Measurements from ENCODE around the gene MRPL49. TPM values are rescaled to one million over a fixed set of nuclear protein-coding genes. Genes with fewer than 3 reads are reported as not detected.

Gene MRPL49
- polyA plus RNA-seq, 1 experiment = 68.5 TPM

DNA sequence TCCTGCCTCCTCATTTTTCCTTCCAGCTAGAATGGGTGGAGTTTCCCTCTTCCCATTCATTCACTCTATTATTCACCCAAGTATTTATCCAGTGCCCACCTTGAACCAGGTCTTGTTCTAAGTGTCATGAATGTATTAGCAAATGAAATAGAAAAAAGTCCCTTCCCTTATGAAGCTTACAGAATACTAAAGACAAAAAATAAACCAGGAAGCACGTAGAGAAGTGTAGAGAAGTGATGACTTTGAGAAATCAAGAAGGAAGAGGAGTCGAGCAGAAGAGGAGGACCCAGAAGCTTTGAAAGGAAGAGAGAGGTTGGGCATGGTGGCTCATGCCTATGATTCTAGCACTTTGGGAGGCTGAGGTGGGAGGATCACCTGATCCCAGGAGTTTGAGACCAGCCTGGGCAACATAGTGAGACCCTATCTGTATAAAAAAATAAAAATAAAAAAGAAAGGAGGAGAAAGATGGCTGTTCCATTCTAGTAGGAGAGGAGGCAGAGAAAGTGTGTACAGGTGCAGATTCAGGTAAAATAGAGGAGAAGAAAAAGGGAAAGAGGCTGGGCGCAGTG is 29.3 kb downstream of the MRPL49 start:
- Histone ChIP-seq H3K36me3 (ENCODE audit: control insufficient read depth, insufficient read depth, low read length) (no peaks in the 10 kb centered on the region), H3K27me3 (ENCODE audit: control insufficient read depth, insufficient read depth, low read length) (peaks cover 1% of the 10 kb centered on the region; the same call in 1 of the 2 replicates), H3K4me3 (ENCODE audit: low read depth, low read length) (no peak overlapping the region)
- POLR2A ChIA-PET = no interaction called here
- TF ChIP-seq, protein P1, sequence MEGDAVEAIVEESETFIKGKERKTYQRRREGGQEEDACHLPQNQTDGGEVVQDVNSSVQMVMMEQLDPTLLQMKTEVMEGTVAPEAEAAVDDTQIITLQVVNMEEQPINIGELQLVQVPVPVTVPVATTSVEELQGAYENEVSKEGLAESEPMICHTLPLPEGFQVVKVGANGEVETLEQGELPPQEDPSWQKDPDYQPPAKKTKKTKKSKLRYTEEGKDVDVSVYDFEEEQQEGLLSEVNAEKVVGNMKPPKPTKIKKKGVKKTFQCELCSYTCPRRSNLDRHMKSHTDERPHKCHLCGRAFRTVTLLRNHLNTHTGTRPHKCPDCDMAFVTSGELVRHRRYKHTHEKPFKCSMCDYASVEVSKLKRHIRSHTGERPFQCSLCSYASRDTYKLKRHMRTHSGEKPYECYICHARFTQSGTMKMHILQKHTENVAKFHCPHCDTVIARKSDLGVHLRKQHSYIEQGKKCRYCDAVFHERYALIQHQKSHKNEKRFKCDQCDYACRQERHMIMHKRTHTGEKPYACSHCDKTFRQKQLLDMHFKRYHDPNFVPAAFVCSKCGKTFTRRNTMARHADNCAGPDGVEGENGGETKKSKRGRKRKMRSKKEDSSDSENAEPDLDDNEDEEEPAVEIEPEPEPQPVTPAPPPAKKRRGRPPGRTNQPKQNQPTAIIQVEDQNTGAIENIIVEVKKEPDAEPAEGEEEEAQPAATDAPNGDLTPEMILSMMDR (IDR thresholded peaks at IDR 0.05; ENCODE audit: insufficient read depth, low read depth, low read length) = no peak
- CTCF ChIA-PET = no interaction called here
- DNase-seq (ENCODE audit: low read depth) = no peak

DNA sequence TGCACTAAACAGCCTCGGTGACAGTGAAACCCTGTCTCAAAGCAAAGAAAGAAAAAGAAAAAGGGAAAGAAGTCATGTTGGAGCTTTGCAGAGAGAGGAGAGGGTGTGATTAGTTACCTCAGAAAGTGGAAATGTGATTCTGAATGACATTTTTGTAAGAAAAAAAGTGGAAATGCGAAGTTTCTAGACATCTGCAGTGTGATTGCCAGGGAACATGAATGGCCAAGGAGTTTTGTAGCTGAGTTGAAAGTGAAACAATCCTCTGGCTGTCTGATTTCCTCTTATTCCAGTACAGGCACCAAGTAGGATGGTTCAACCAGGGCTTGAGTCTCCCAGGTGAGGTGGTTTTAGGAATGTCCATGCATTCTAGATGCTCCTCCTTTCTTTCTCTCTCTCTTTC is 30.0 kb downstream of the MRPL49 start:
- Histone ChIP-seq H3K4me3 (ENCODE audit: low read depth, low read length) (no peak overlapping the region), H3K36me3 (ENCODE audit: control insufficient read depth, insufficient read depth, low read length) (no peaks in the 10 kb centered on the region), H3K27me3 (ENCODE audit: control insufficient read depth, insufficient read depth, low read length) (no peaks in the 10 kb centered on the region)
- CTCF ChIA-PET = no interaction called here
- POLR2A ChIA-PET = no interaction called here
- TF ChIP-seq, protein P1 (IDR thresholded peaks at IDR 0.05; ENCODE audit: insufficient read depth, low read depth, low read length) = no peak
- DNase-seq (ENCODE audit: low read depth) = no peak

DNA sequence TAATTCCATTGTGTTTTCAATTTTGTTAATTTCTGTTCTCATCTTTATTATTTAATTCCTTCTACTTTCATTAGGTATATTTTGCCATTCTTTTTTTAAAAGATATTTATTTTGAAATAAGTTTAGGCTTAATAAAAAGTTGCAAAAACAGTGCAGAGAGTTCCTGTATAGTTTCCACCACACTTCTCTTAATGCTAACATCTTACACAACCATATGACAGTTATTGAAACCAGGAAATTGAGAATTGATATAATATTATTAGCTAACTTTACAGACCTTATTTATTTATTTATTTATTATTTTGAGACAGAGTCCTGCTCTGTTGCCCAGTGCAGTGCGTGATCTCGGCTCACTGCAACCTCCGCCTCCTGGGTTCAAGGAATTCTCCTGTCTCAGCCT is 34.1 kb downstream of the MRPL49 start:
- CTCF ChIA-PET = interaction anchor here (1.0 kb wide), 1 partner anchor 58 kb away, joined by 3 read pairs; no protein-coding TSS in a partner anchor
- Histone ChIP-seq H3K4me3 (ENCODE audit: low read depth, low read length) (no peak overlapping the region), H3K36me3 (ENCODE audit: control insufficient read depth, insufficient read depth, low read length) (no peaks in the 10 kb centered on the region), H3K27me3 (ENCODE audit: control insufficient read depth, insufficient read depth, low read length) (peaks cover 4% of the 10 kb centered on the region; the same call in 1 of the 2 replicates)
- POLR2A ChIA-PET = no interaction called here
- TF ChIP-seq, protein P1 (IDR thresholded peaks at IDR 0.05; ENCODE audit: insufficient read depth, low read depth, low read length) = no peak
- no peak for DNase-seq (ENCODE audit: low read depth)

- no peak overlapping the region for H3K4me3 ChIP-seq (ENCODE audit: low read depth, low read length)
- no peak for DNase-seq (ENCODE audit: low read depth)
- POLR2A ChIA-PET = no interaction called here
- TF ChIP-seq, protein P1 (IDR thresholded peaks at IDR 0.05; ENCODE audit: insufficient read depth, low read depth, low read length) = no peak
- no peaks in the 10 kb centered on the region for H3K36me3 ChIP-seq (ENCODE audit: control insufficient read depth, insufficient read depth, low read length)
- peaks cover 4% of the 10 kb centered on the region; the same call in 1 of the 2 replicates for H3K27me3 ChIP-seq (ENCODE audit: control insufficient read depth, insufficient read depth, low read length)
- CTCF ChIA-PET = interaction anchor here (0.7 to 1.0 kb wide), 2 partner anchors 46 to 59 kb away, joined by 3 read pairs; partner anchors contain the start of gene TM7SF2
Measured at GRCh38 chr11:65156926-65157325, 34.8 kb downstream of the MRPL49 start.

DNA sequence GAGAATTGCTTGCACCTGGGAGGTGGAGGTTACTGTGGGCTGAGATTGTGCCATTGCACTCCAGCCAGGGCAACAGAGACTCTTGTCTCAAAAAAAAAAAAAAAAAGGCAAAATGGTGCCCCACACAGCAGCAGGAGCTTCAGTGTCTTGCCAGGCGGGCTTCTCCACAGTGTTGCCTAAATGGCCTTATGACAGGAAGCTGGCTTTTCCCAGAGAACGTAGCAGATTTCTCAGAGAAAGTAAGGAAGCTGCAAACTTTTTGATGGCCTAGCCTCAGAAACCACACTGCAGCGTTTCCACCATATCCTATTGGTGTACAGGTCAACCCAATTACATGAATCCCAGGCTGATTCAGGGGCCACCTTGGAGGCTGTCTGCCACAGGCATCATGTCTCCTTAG is 35.2 kb downstream of the MRPL49 start:
- CTCF ChIA-PET = interaction anchor here (0.7 to 1.0 kb wide), 2 partner anchors 46 to 59 kb away, joined by 3 read pairs; partner anchors contain the start of gene TM7SF2
- no peak for DNase-seq (ENCODE audit: low read depth)
- H3K4me3 ChIP-seq (ENCODE audit: low read depth, low read length) = no peak overlapping the region
- TF ChIP-seq, protein P1 (IDR thresholded peaks at IDR 0.05; ENCODE audit: insufficient read depth, low read depth, low read length) = no peak
- H3K27me3 ChIP-seq (ENCODE audit: control insufficient read depth, insufficient read depth, low read length) = peaks cover 4% of the 10 kb centered on the region; the same call in 1 of the 2 replicates
- POLR2A ChIA-PET = no interaction called here
- no peaks in the 10 kb centered on the region for H3K36me3 ChIP-seq (ENCODE audit: control insufficient read depth, insufficient read depth, low read length)
